ENCODE data around the gene TBCEL. TPM values are rescaled to one million over a fixed set of nuclear protein-coding genes. Genes with fewer than 3 reads are reported as not detected.
A peak's percentile ranks its signal among the peaks of the same experiment; 100 is the strongest.

The TBCEL gene
- total and polyA plus RNA-seq, 11 donors = 3.0 to 40.5 (median 25.4) TPM

DNA sequence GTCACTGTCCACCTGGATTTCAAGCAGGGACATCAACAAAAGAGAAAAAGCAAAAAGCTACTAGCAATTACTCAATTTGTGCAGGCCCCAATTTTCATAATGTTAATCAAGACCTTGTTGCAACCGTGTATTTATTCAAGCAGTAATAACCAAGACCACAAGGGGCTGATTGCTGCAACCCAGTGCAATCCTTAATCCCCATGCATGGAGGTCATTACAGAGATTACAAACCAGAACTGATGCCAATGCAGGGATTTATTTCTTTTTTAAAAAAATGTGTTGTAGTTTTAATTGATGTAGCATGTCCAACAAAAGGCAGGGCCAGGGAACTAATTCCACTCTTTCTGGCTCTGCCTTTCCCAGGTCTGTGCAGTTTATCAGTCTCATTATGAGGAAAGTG is 95.5 kb downstream of the TBCEL start:
- peaks cover 0 to 14% (median 2%) of the 10 kb centered on the region in 12 donors for H3K9me3 ChIP-seq
- 74 to 92% (median 85%) methylated on average over 1 of the region's 1 CpG for WGBS, 4 donors
- H3K4me1 ChIP-seq = no peaks in the 10 kb centered on the region
- DNase-seq (no peak), ATAC-seq (no peak)
- intact Hi-C loops (cut with DNase I) = loop anchor here in 9 of 10 donors (10.0 kb wide), 6 partner anchors 165 to 615 kb away; no protein-coding TSS in a partner anchor
- H3K4me3 ChIP-seq = no peak overlapping the region
- no peak overlapping the region for H3K27ac ChIP-seq
- no peaks in the 10 kb centered on the region for H3K36me3 ChIP-seq
- no peak for TF ChIP-seq CTCF (IDR thresholded peaks at IDR 0.05)
- TF ChIP-seq POLR2A (IDR thresholded peaks at IDR 0.05) = no peak
- no peaks in the 10 kb centered on the region for H3K27me3 ChIP-seq

- no peak for ATAC-seq
- H3K36me3 ChIP-seq = no peaks in the 10 kb centered on the region
Observed at GRCh38 chr11:121122328-121122727, 98.4 kb downstream of the TBCEL start.

GRCh38 chr11:121123496-121124069 is 99.7 kb downstream of the TBCEL start:
- Histone ChIP-seq H3K27me3 (no peaks in the 10 kb centered on the region), H3K4me1 (no peaks in the 10 kb centered on the region), H3K27ac (no peak overlapping the region), H3K9me3 (peaks cover 0 to 14% (median 2%) of the 10 kb centered on the region in 12 donors), H3K4me3 (no peak overlapping the region), H3K36me3 (peaks cover 0 to 3% (median 0%) of the 10 kb centered on the region in 9 donors)
- TF ChIP-seq CTCF (IDR thresholded peaks at IDR 0.05) = no peak
- no peak for TF ChIP-seq POLR2A (IDR thresholded peaks at IDR 0.05)
- intact Hi-C loops (cut with DNase I) = no loop called here
- DNase-seq (no peak), ATAC-seq (no peak)
- WGBS, 4 donors = 56 to 81% (median 65%) methylated on average over 6 of the region's 6 CpGs

More at GRCh38 chr11:121122328-121122727, 98.4 kb downstream of the TBCEL start:
- TF ChIP-seq CTCF (IDR thresholded peaks at IDR 0.05) (no peak), POLR2A (IDR thresholded peaks at IDR 0.05) (no peak)
- peaks cover 0 to 14% (median 2%) of the 10 kb centered on the region in 12 donors for H3K9me3 ChIP-seq
- no peaks in the 10 kb centered on the region for H3K4me1 ChIP-seq
- intact Hi-C loops (cut with DNase I) = no loop called here
- 77 to 96% (median 84%) methylated on average over 3 of the region's 3 CpGs for WGBS, 4 donors
- no peaks in the 10 kb centered on the region for H3K27me3 ChIP-seq
- no peak overlapping the region for H3K27ac ChIP-seq
- no peak overlapping the region for H3K4me3 ChIP-seq
- DNase-seq = no peak

DNA sequence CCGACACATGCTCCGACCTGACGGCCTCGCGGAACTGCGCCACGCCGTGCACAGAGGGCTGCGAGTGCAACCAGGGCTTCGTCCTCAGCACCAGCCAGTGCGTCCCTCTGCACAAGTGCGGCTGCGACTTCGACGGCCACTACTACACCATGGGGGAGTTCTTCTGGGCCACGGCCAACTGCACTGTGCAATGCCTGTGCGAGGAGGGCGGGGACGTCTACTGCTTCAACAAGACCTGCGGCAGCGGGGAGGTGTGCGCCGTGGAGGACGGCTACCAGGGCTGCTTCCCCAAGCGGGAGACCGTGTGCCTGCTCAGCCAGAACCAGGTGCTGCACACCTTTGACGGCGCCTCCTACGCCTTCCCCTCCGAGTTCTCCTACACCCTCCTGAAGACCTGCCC is 103.9 kb downstream of the TBCEL start:
- intact Hi-C loops (cut with DNase I) = no loop called here
- DNase-seq (no peak), ATAC-seq (peak in 1 of 4 donors; percentile 18)
- Histone ChIP-seq H3K9me3 (peaks cover 0 to 3% (median 0%) of the 10 kb centered on the region in 12 donors), H3K4me3 (no peak overlapping the region), H3K36me3 (peaks cover 0 to 3% (median 0%) of the 10 kb centered on the region in 9 donors), H3K27ac (no peak overlapping the region), H3K4me1 (no peaks in the 10 kb centered on the region), H3K27me3 (no peaks in the 10 kb centered on the region)
- 94 to 97% (median 96%) methylated on average over 20 to 30 of the region's 30 CpGs for WGBS, 4 donors
- TF ChIP-seq CTCF (IDR thresholded peaks at IDR 0.05) (no peak), POLR2A (IDR thresholded peaks at IDR 0.05) (no peak)
